Colonic mucosa (tissue), 4 donors: ENCODE results near the gene ETV7. TPM values are rescaled to one million over a fixed set of nuclear protein-coding genes. Genes with fewer than 3 reads are reported as not detected.

ENCODE experiments used
- DNase-seq: peaks from one replicate; pipeline ENCODE4 v3.0.0-alpha.2; 2020
- H3K27ac ChIP-seq: fragments of 200-600 bp; one replicate; pipeline ENCODE4 v1.8.0; 2021
- H3K27me3 ChIP-seq: fragments of 200-600 bp; one replicate; pipeline ENCODE4 v1.8.0; 2021
- H3K36me3 ChIP-seq: fragments of 200-600 bp; one replicate; pipeline ENCODE4 v1.8.0; 2021
- H3K4me1 ChIP-seq: fragments of 200-600 bp; one replicate; pipeline ENCODE4 v1.8.0; 2021; ENCODE audit warnings: mild to moderate bottlenecking
- H3K4me3 ChIP-seq: fragments of 200-600 bp; one replicate; pipeline ENCODE4 v1.8.0; 2021
- H3K9ac ChIP-seq, 2 donors: one replicate each; pipeline ENCODE4 v1.7.0; 2013; ENCODE audit warnings: control low read depth in 2 of 2, low read depth in 2 of 2, low read length in 2 of 2
- H3K9me3 ChIP-seq: fragments of 200-600 bp; one replicate; pipeline ENCODE4 v1.8.0; 2021
- CTCF ChIP-seq: fragments of 200-600 bp; IDR thresholded peaks from one replicate; pipeline ENCODE4 v1.8.0; 2022; ENCODE audit warnings: antibody characterized with exemption, mild to moderate bottlenecking
- intact Hi-C: fragments of 100-400 bp; cut with DNase I; formaldehyde crosslinking; loops from one replicate; pipeline ENCODE4 v1.14.1; 2022
- total RNA-seq, 2 donors: library from RNA; stranded (reverse); fragmentation: NEBNext Ultra II Directional in 1 of 2; extraction: Animal tissue kit (Norgen Biotek cat#: 25700) in 1 of 2; gene quantifications; one replicate each; pipeline ENCODE4 v1.2.1, GENCODE V29; 2021
- donor health status: healthy.
- donor health status: DM: no; HTN: no; CAD: no.
- donor health status: DM: no; HTN: no; CAD: no.

ETV7 gene
- total RNA-seq, 2 donors from 2014 or later: 2.9 to 4.5 TPM

- H3K9ac ChIP-seq: no peak overlapping the region
- H3K36me3 ChIP-seq: no peaks in the 10 kb centered on the region
- no peak overlapping the region for H3K4me3 ChIP-seq
- DNase-seq: no peak
- no peaks in the 10 kb centered on the region for H3K4me1 ChIP-seq
- H3K27me3 ChIP-seq: no peaks in the 10 kb centered on the region
- no peak for TF ChIP-seq CTCF
- intact Hi-C loops: loop anchor here (5.0 to 10.0 kb wide), 2 partner anchors 54 to 331 kb away; partner anchors contain the start of genes MAPK14 and SLC26A8
- H3K27ac ChIP-seq: no peak overlapping the region
- H3K9me3 ChIP-seq: no peaks in the 10 kb centered on the region
These were observed 31.6 kb downstream of the ETV7 start for GRCh38 chr6:36355819-36356218.

- no peaks in the 10 kb centered on the region for H3K4me1 ChIP-seq
- TF ChIP-seq CTCF: no peak
- no peaks in the 10 kb centered on the region for H3K27me3 ChIP-seq
- no peak overlapping the region for H3K27ac ChIP-seq
- intact Hi-C loops: loop anchor here (10.0 kb wide), 1 partner anchor 329 kb away; the partner anchor contains the start of genes MAPK14 and SLC26A8
- H3K9me3 ChIP-seq: no peaks in the 10 kb centered on the region
- no peaks in the 10 kb centered on the region for H3K36me3 ChIP-seq
- no peak overlapping the region for H3K9ac ChIP-seq
- DNase-seq: no peak
- no peak overlapping the region for H3K4me3 ChIP-seq
These were observed 34.0 kb downstream of the ETV7 start for GRCh38 chr6:36353411-36353915.

- no peak for DNase-seq
- no peaks in the 10 kb centered on the region for H3K9me3 ChIP-seq
- no peaks in the 10 kb centered on the region for H3K4me1 ChIP-seq
- intact Hi-C loops: loop anchor here (10.0 kb wide), 1 partner anchor 328 kb away; the partner anchor contains the start of genes MAPK14 and SLC26A8
- H3K4me3 ChIP-seq: no peak overlapping the region
- TF ChIP-seq CTCF: no peak
- no peaks in the 10 kb centered on the region for H3K36me3 ChIP-seq
- no peak overlapping the region for H3K9ac ChIP-seq
- no peak overlapping the region for H3K27ac ChIP-seq
- no peaks in the 10 kb centered on the region for H3K27me3 ChIP-seq
These were observed 34.9 kb downstream of the ETV7 start for GRCh38 chr6:36352477-36353157.

GRCh38 chr6:36350681-36351571, 36.5 kb downstream of the ETV7 start:
- H3K4me1 ChIP-seq: no peaks in the 10 kb centered on the region
- TF ChIP-seq CTCF: no peak
- H3K9me3 ChIP-seq: no peaks in the 10 kb centered on the region
- no peak for DNase-seq
- intact Hi-C loops: loop anchor here (10.0 kb wide), 1 partner anchor 326 kb away; the partner anchor contains the start of genes MAPK14 and SLC26A8
- H3K9ac ChIP-seq: no peak overlapping the region
- H3K36me3 ChIP-seq: no peaks in the 10 kb centered on the region
- H3K4me3 ChIP-seq: no peak overlapping the region
- H3K27ac ChIP-seq: no peak overlapping the region
- no peaks in the 10 kb centered on the region for H3K27me3 ChIP-seq

- H3K9me3 ChIP-seq: no peaks in the 10 kb centered on the region
- H3K27me3 ChIP-seq: no peaks in the 10 kb centered on the region
- no peaks in the 10 kb centered on the region for H3K36me3 ChIP-seq
- TF ChIP-seq CTCF: no peak
- H3K4me1 ChIP-seq: no peaks in the 10 kb centered on the region
- intact Hi-C loops: loop anchor here (10.0 kb wide), 1 partner anchor 325 kb away; the partner anchor contains the start of genes MAPK14 and SLC26A8
- no peak for DNase-seq
- no peak overlapping the region for H3K9ac ChIP-seq
- no peak overlapping the region for H3K27ac ChIP-seq
- no peak overlapping the region for H3K4me3 ChIP-seq
These were observed 37.4 kb downstream of the ETV7 start for GRCh38 chr6:36350082-36350481.
